ENCODE measurements around the gene FOXL2NB.

The FOXL2NB gene

DNA sequence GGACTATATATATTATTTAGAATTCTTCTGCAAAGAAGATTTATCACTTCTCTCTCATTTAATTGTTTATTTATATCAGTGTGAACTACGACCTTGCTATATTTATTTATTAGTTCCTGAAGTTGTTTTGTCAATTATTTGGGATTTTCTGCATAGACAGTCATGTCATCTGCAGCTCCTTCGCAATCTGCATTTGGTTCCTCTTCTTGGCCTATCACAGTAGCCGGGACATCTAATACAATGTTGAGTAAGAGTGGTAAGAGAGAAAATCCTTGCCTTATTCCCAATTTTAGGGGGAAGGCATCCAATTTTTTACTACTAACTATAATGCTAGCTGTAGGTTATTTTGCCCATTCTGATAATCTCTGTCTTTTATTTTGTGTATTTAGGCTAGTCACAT is 39.5 kb upstream of the FOXL2NB start:
- ChIA-PET CTCF (interaction anchor here (0.6 kb wide), 1 partner anchor 72 kb away, joined by 3 read pairs; no protein-coding TSS in a partner anchor), POLR2A (no interaction called here)

DNA sequence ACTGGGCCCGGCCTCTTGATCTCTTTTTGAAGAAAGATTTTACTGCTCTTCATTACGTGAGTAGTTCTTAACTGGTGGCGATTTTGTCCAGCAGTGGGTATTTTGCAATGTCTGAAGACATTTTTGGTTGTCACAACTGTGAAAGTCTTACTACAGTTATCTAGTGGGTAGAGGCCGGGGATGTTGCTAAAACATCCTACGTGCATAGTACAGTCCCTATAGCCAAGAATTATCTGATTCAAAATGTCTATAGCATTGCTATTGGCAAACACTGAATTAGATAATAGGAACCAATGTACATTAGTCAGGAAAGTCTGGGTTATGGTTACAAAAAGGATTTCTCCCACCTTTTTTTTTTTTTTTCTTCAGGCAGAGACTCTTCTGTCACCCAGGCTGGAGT is 38.2 kb upstream of the FOXL2NB start:
- ChIA-PET POLR2A (interaction anchor here (0.7 kb wide), 1 partner anchor 180 kb away, joined by 4 read pairs; no protein-coding TSS in a partner anchor), CTCF (no interaction called here)
- Histone ChIP-seq H3K9me3 (ENCODE audit: control extremely low read depth in 1 of 5, control insufficient read depth in 4 of 5, insufficient read depth in 2 of 5, low read depth in 1 of 5, low read length in 4 of 5) (no peaks in the 10 kb centered on the region), H3K4me3 (ENCODE audit: control insufficient read depth in 1 of 7, extremely low read depth in 1 of 7, insufficient read depth in 4 of 7, low read depth in 2 of 7, low read length in 6 of 7) (no peak overlapping the region), H3K36me3 (ENCODE audit: control insufficient read depth in 4 of 4, insufficient read depth in 4 of 4, low read length in 3 of 4) (no peaks in the 10 kb centered on the region), H3K4me1 (ENCODE audit: control extremely low read depth in 1 of 4, control insufficient read depth in 4 of 4, insufficient read depth in 4 of 4, low read length in 3 of 4) (no peaks in the 10 kb centered on the region), H3K27me3 (replicated peaks in 2 of 5; ENCODE audit: control insufficient read depth in 4 of 5, insufficient read depth in 5 of 5, low read length in 4 of 5) (no peaks in the 10 kb centered on the region), H3K27ac (ENCODE audit: insufficient read depth in 1 of 2, low read depth in 1 of 2, low read length in 2 of 2, poor library complexity in 1 of 2, severe bottlenecking in 2 of 2) (no peak overlapping the region)
- WGBS (ENCODE audit: insufficient coverage) = 94% methylated on average over 3 of the region's 5 CpGs
- DNase-seq = no peak

More for the DNA sequence above, 39.5 kb upstream of the FOXL2NB start:
- no CpG with 5 or more reads among the region's 3 CpGs for WGBS (ENCODE audit: insufficient coverage)
- DNase-seq = no peak
- no peak overlapping the region for H3K4me3 ChIP-seq (ENCODE audit: control insufficient read depth in 1 of 7, extremely low read depth in 1 of 7, insufficient read depth in 4 of 7, low read depth in 2 of 7, low read length in 6 of 7)
- no peak overlapping the region for H3K27ac ChIP-seq (ENCODE audit: insufficient read depth in 1 of 2, low read depth in 1 of 2, low read length in 2 of 2, poor library complexity in 1 of 2, severe bottlenecking in 2 of 2)
- no peaks in the 10 kb centered on the region for H3K4me1 ChIP-seq (ENCODE audit: control extremely low read depth in 1 of 4, control insufficient read depth in 4 of 4, insufficient read depth in 4 of 4, low read length in 3 of 4)
- H3K27me3 ChIP-seq (replicated peaks in 2 of 5; ENCODE audit: control insufficient read depth in 4 of 5, insufficient read depth in 5 of 5, low read length in 4 of 5) = no peaks in the 10 kb centered on the region
- no peaks in the 10 kb centered on the region for H3K36me3 ChIP-seq (ENCODE audit: control insufficient read depth in 4 of 4, insufficient read depth in 4 of 4, low read length in 3 of 4)
- H3K9me3 ChIP-seq (ENCODE audit: control extremely low read depth in 1 of 5, control insufficient read depth in 4 of 5, insufficient read depth in 2 of 5, low read depth in 1 of 5, low read length in 4 of 5) = no peaks in the 10 kb centered on the region

DNA sequence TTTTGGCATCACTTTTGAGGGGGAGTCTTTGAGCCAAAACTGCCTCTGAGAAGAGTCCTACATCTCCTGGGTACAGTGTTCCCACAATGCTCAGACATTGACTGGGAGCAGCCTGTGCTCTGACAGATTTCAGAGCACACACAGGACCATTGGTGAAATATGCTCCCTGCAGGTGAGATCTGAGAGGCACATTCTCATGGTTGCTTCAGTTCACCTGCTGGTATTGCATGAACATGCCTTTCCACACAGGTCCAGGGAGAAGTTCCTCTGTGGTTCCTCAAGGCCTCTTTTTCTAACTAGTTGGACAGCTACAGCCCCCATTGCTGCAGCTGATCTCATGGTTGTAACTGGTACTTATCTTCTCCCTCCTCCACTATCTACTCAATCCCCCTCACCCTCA is 37.1 kb upstream of the FOXL2NB start:
- Histone ChIP-seq H3K27me3 (replicated peaks in 2 of 5; ENCODE audit: control insufficient read depth in 4 of 5, insufficient read depth in 5 of 5, low read length in 4 of 5) (no peaks in the 10 kb centered on the region), H3K36me3 (ENCODE audit: control insufficient read depth in 4 of 4, insufficient read depth in 4 of 4, low read length in 3 of 4) (no peaks in the 10 kb centered on the region), H3K9me3 (ENCODE audit: control extremely low read depth in 1 of 5, control insufficient read depth in 4 of 5, insufficient read depth in 2 of 5, low read depth in 1 of 5, low read length in 4 of 5) (no peaks in the 10 kb centered on the region), H3K27ac (ENCODE audit: insufficient read depth in 1 of 2, low read depth in 1 of 2, low read length in 2 of 2, poor library complexity in 1 of 2, severe bottlenecking in 2 of 2) (no peak overlapping the region), H3K4me3 (ENCODE audit: control insufficient read depth in 1 of 7, extremely low read depth in 1 of 7, insufficient read depth in 4 of 7, low read depth in 2 of 7, low read length in 6 of 7) (no peak overlapping the region), H3K4me1 (ENCODE audit: control extremely low read depth in 1 of 4, control insufficient read depth in 4 of 4, insufficient read depth in 4 of 4, low read length in 3 of 4) (peaks cover 0 to 3% (median 2%) of the 10 kb centered on the region in 4 experiments)
- ChIA-PET CTCF (interaction anchor here (1.2 to 2.0 kb wide), 3 partner anchors 9 to 13 kb away, joined by 6 to 10 read pairs (median 7); no protein-coding TSS in a partner anchor), POLR2A (no interaction called here)
- no peak for DNase-seq

GRCh38 chr3:138911621-138912020 is 35.4 kb upstream of the FOXL2NB start:
- ChIA-PET POLR2A (interaction anchor here (0.6 kb wide), 1 partner anchor 107 kb away, joined by 3 read pairs; no protein-coding TSS in a partner anchor), CTCF (interaction anchor here (0.9 to 8.7 kb wide), 7 partner anchors 10 to 318 kb away, joined by 3 to 92 read pairs (median 4); partner anchors contain the start of gene CEP70)
- Histone ChIP-seq H3K27me3 (replicated peaks in 2 of 5; ENCODE audit: control insufficient read depth in 4 of 5, insufficient read depth in 5 of 5, low read length in 4 of 5) (no peaks in the 10 kb centered on the region), H3K4me3 (ENCODE audit: control insufficient read depth in 1 of 7, extremely low read depth in 1 of 7, insufficient read depth in 4 of 7, low read depth in 2 of 7, low read length in 6 of 7) (no peak overlapping the region), H3K27ac (ENCODE audit: insufficient read depth in 1 of 2, low read depth in 1 of 2, low read length in 2 of 2, poor library complexity in 1 of 2, severe bottlenecking in 2 of 2) (no peak overlapping the region), H3K4me1 (ENCODE audit: control extremely low read depth in 1 of 4, control insufficient read depth in 4 of 4, insufficient read depth in 4 of 4, low read length in 3 of 4) (peaks cover 0 to 14% (median 9%) of the 10 kb centered on the region in 4 experiments), H3K9me3 (ENCODE audit: control extremely low read depth in 1 of 5, control insufficient read depth in 4 of 5, insufficient read depth in 2 of 5, low read depth in 1 of 5, low read length in 4 of 5) (no peaks in the 10 kb centered on the region), H3K36me3 (ENCODE audit: control insufficient read depth in 4 of 4, insufficient read depth in 4 of 4, low read length in 3 of 4) (no peaks in the 10 kb centered on the region)
- WGBS (ENCODE audit: insufficient coverage) = no CpG with 5 or more reads among the region's 1 CpG
- DNase-seq = no peak

GRCh38 chr3:138912237-138912636 is 34.8 kb upstream of the FOXL2NB start:
- no peaks in the 10 kb centered on the region for H3K36me3 ChIP-seq (ENCODE audit: control insufficient read depth in 4 of 4, insufficient read depth in 4 of 4, low read length in 3 of 4)
- WGBS (ENCODE audit: insufficient coverage) = 90% methylated on average over 2 of the region's 4 CpGs
- H3K4me1 ChIP-seq (ENCODE audit: control extremely low read depth in 1 of 4, control insufficient read depth in 4 of 4, insufficient read depth in 4 of 4, low read length in 3 of 4) = peaks cover 0 to 14% (median 9%) of the 10 kb centered on the region in 4 experiments
- H3K27me3 ChIP-seq (replicated peaks in 2 of 5; ENCODE audit: control insufficient read depth in 4 of 5, insufficient read depth in 5 of 5, low read length in 4 of 5) = no peaks in the 10 kb centered on the region
- DNase-seq = no peak
- no peaks in the 10 kb centered on the region for H3K9me3 ChIP-seq (ENCODE audit: control extremely low read depth in 1 of 5, control insufficient read depth in 4 of 5, insufficient read depth in 2 of 5, low read depth in 1 of 5, low read length in 4 of 5)
- no peak overlapping the region for H3K4me3 ChIP-seq (ENCODE audit: control insufficient read depth in 1 of 7, extremely low read depth in 1 of 7, insufficient read depth in 4 of 7, low read depth in 2 of 7, low read length in 6 of 7)
- ChIA-PET POLR2A (interaction anchor here (0.6 kb wide), 1 partner anchor 108 kb away, joined by 3 read pairs; no protein-coding TSS in a partner anchor), CTCF (interaction anchor here (0.9 to 8.7 kb wide), 9 partner anchors 10 to 319 kb away, joined by 3 to 92 read pairs (median 4); partner anchors contain the start of gene CEP70)
- H3K27ac ChIP-seq (ENCODE audit: insufficient read depth in 1 of 2, low read depth in 1 of 2, low read length in 2 of 2, poor library complexity in 1 of 2, severe bottlenecking in 2 of 2) = no peak overlapping the region

GRCh38 chr3:138913766-138914165 is 33.3 kb upstream of the FOXL2NB start:
- Histone ChIP-seq H3K4me1 (ENCODE audit: control extremely low read depth in 1 of 4, control insufficient read depth in 4 of 4, insufficient read depth in 4 of 4, low read length in 3 of 4) (peaks cover 0 to 14% (median 9%) of the 10 kb centered on the region in 4 experiments), H3K27ac (ENCODE audit: insufficient read depth in 1 of 2, low read depth in 1 of 2, low read length in 2 of 2, poor library complexity in 1 of 2, severe bottlenecking in 2 of 2) (no peak overlapping the region), H3K4me3 (ENCODE audit: control insufficient read depth in 1 of 7, extremely low read depth in 1 of 7, insufficient read depth in 4 of 7, low read depth in 2 of 7, low read length in 6 of 7) (no peak overlapping the region), H3K36me3 (ENCODE audit: control insufficient read depth in 4 of 4, insufficient read depth in 4 of 4, low read length in 3 of 4) (no peaks in the 10 kb centered on the region), H3K27me3 (replicated peaks in 2 of 5; ENCODE audit: control insufficient read depth in 4 of 5, insufficient read depth in 5 of 5, low read length in 4 of 5) (no peaks in the 10 kb centered on the region), H3K9me3 (ENCODE audit: control extremely low read depth in 1 of 5, control insufficient read depth in 4 of 5, insufficient read depth in 2 of 5, low read depth in 1 of 5, low read length in 4 of 5) (no peaks in the 10 kb centered on the region)
- POLR2A ChIA-PET = no interaction called here
- CTCF ChIA-PET = interaction anchor here (1.2 to 8.7 kb wide), 4 partner anchors 9 to 320 kb away, joined by 3 to 92 read pairs (median 44); partner anchors contain the start of gene CEP70
- 84% methylated on average over 2 of the region's 3 CpGs for WGBS (ENCODE audit: insufficient coverage)
- no peak for DNase-seq

DNA sequence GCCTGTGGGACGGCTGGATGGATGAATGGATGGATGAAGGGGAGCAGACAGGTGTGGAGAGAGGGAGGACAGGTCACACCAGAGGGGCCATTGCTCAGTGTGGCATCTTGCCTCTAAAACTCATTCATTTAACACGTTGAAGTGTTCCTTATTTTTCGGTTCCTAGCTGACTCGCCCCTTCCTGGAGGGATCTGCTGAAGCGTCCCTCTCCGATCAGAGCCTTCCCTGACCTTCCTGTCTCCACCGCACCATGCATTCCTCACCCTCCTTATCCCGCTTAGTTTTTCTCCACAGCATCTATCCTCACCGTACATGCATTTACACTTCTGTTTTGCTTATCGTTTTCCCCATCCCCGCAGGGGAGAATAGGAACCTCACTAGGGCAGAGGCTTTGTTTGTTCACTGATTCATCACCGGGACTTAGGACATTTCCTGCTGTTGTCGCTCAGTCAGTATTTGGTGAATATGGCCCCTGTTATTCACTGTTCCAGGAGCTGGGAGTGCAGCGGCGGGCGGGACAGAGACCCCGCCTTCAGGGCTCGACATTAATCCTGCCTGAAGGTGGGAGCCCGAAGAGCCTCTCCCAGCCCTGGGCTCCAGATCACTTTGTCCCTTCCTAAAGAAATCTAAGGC is 32.0 kb upstream of the FOXL2NB start:
- peaks cover 0 to 14% (median 9%) of the 10 kb centered on the region in 4 experiments for H3K4me1 ChIP-seq (ENCODE audit: control extremely low read depth in 1 of 4, control insufficient read depth in 4 of 4, insufficient read depth in 4 of 4, low read length in 3 of 4)
- H3K9me3 ChIP-seq (ENCODE audit: control extremely low read depth in 1 of 5, control insufficient read depth in 4 of 5, insufficient read depth in 2 of 5, low read depth in 1 of 5, low read length in 4 of 5) = no peaks in the 10 kb centered on the region
- 8% methylated on average over 19 of the region's 19 CpGs for WGBS (ENCODE audit: insufficient coverage)
- ChIA-PET CTCF (interaction anchor here (0.8 to 8.7 kb wide), 43 partner anchors 9 to 580 kb away, joined by 3 to 92 read pairs (median 6); partner anchors contain the start of genes CEP70 and PIK3CB), POLR2A (interaction anchor here (0.6 to 1.9 kb wide), 7 partner anchors 39 to 321 kb away, joined by 3 to 8 read pairs (median 5); partner anchors contain the start of genes CEP70 and PIK3CB)
- H3K4me3 ChIP-seq (ENCODE audit: control insufficient read depth in 1 of 7, extremely low read depth in 1 of 7, insufficient read depth in 4 of 7, low read depth in 2 of 7, low read length in 6 of 7) = peak overlapping the region; percentile 30 to 92 (median 83)
- peak; percentile 57 to 76 (median 72) for DNase-seq
- H3K27me3 ChIP-seq (replicated peaks in 2 of 5; ENCODE audit: control insufficient read depth in 4 of 5, insufficient read depth in 5 of 5, low read length in 4 of 5) = peaks cover 0 to 2% (median 0%) of the 10 kb centered on the region in 5 experiments
- H3K27ac ChIP-seq (ENCODE audit: insufficient read depth in 1 of 2, low read depth in 1 of 2, low read length in 2 of 2, poor library complexity in 1 of 2, severe bottlenecking in 2 of 2) = peak overlapping the region; percentile 21 to 90
- no peaks in the 10 kb centered on the region for H3K36me3 ChIP-seq (ENCODE audit: control insufficient read depth in 4 of 4, insufficient read depth in 4 of 4, low read length in 3 of 4)

Measured in common myeloid progenitor, CD34-positive (primary cell).